Measurements from ENCODE around the gene RPGR. TPM values are rescaled to one million over a fixed set of nuclear protein-coding genes. Genes with fewer than 3 reads are reported as not detected.

The RPGR gene
- polyA plus RNA-seq, 1 donor (not counting 4 experiments of a cell fraction or from before 2014, with no cell fraction given), result 2.4 TPM

- no peaks in the 10 kb centered on the region for H3K27me3 ChIP-seq (ENCODE audit: control insufficient read depth, extremely low read depth, insufficient read depth, low read length)
- H3K4me1 ChIP-seq (ENCODE audit: control insufficient read depth, extremely low read depth, insufficient read depth, low read length), result no peaks in the 10 kb centered on the region
- no peaks in the 10 kb centered on the region for H4K20me1 ChIP-seq (ENCODE audit: control insufficient read depth, extremely low read depth, insufficient read depth, low read length)
- DNase-seq (ENCODE audit: low read depth, low spot score), result no peak
- H3K4me2 ChIP-seq (ENCODE audit: control insufficient read depth, extremely low read depth, insufficient read depth, low read depth, low read length), result no peak overlapping the region
- peak; percentile 9 for FAIRE-seq
- no peak overlapping the region for H3K9ac ChIP-seq (ENCODE audit: control insufficient read depth, extremely low read depth, insufficient read depth, low read length)
- H3K27ac ChIP-seq (ENCODE audit: control insufficient read depth, insufficient read depth, low read length), result no peak overlapping the region
- no peak overlapping the region for H3K4me3 ChIP-seq (ENCODE audit: control insufficient read depth in 2 of 3, extremely low read depth in 1 of 3, insufficient read depth in 2 of 3, low read depth in 1 of 3, low read length in 3 of 3)
- peak; percentile 42 to 60 (median 45) for TF ChIP-seq CTCF (optimal IDR thresholded peaks at IDR 0.05 in 1 of 3, IDR thresholded peaks at IDR 0.05 in 1 of 3, conservative IDR thresholded peaks at IDR 0.05 in 1 of 3; ENCODE audit: extremely low read depth in 1 of 3, insufficient read depth in 2 of 3, low read length in 3 of 3)
- no peak for TF ChIP-seq EZH2 (IDR thresholded peaks at IDR 0.05; ENCODE audit: low read length)
- H3K79me2 ChIP-seq (ENCODE audit: control insufficient read depth, insufficient read depth, low read length), result no peaks in the 10 kb centered on the region
- no peaks in the 10 kb centered on the region for H3K9me3 ChIP-seq (ENCODE audit: control insufficient read depth, low read depth, low read length)
- no peaks in the 10 kb centered on the region for H3K36me3 ChIP-seq (ENCODE audit: control insufficient read depth in 2 of 2, extremely low read depth in 1 of 2, insufficient read depth in 2 of 2, low read length in 2 of 2)
- no peak overlapping the region for H2AFZ ChIP-seq (ENCODE audit: control insufficient read depth, low read length)
- H3K9me1 ChIP-seq (ENCODE audit: control insufficient read depth, extremely low read depth, insufficient read depth, low read length), result no peaks in the 10 kb centered on the region
- dilution Hi-C loops (cut with MboI; ENCODE audit: extremely low pct_ligation_motif_present, low sequenced_read_pairs), result no loop called here
Observed at GRCh38 chrX:38375891-38376290, 48.6 kb upstream of the RPGR start.

- Histone ChIP-seq H4K20me1 (ENCODE audit: control insufficient read depth, extremely low read depth, insufficient read depth, low read length) (no peaks in the 10 kb centered on the region), H3K4me3 (ENCODE audit: control insufficient read depth in 2 of 3, extremely low read depth in 1 of 3, insufficient read depth in 2 of 3, low read depth in 1 of 3, low read length in 3 of 3) (no peak overlapping the region), H3K9me1 (ENCODE audit: control insufficient read depth, extremely low read depth, insufficient read depth, low read length) (no peaks in the 10 kb centered on the region), H3K9ac (ENCODE audit: control insufficient read depth, extremely low read depth, insufficient read depth, low read length) (no peak overlapping the region), H3K36me3 (ENCODE audit: control insufficient read depth in 2 of 2, extremely low read depth in 1 of 2, insufficient read depth in 2 of 2, low read length in 2 of 2) (no peaks in the 10 kb centered on the region), H2AFZ (ENCODE audit: control insufficient read depth, low read length) (no peak overlapping the region), H3K4me1 (ENCODE audit: control insufficient read depth, extremely low read depth, insufficient read depth, low read length) (no peaks in the 10 kb centered on the region), H3K4me2 (ENCODE audit: control insufficient read depth, extremely low read depth, insufficient read depth, low read depth, low read length) (no peak overlapping the region), H3K79me2 (ENCODE audit: control insufficient read depth, insufficient read depth, low read length) (no peaks in the 10 kb centered on the region), H3K27me3 (ENCODE audit: control insufficient read depth, extremely low read depth, insufficient read depth, low read length) (no peaks in the 10 kb centered on the region), H3K9me3 (ENCODE audit: control insufficient read depth, low read depth, low read length) (no peaks in the 10 kb centered on the region), H3K27ac (ENCODE audit: control insufficient read depth, insufficient read depth, low read length) (no peak overlapping the region)
- DNase-seq (ENCODE audit: low read depth, low spot score), result no peak
- no peak for TF ChIP-seq CTCF (optimal IDR thresholded peaks at IDR 0.05 in 1 of 3, IDR thresholded peaks at IDR 0.05 in 1 of 3, conservative IDR thresholded peaks at IDR 0.05 in 1 of 3; ENCODE audit: extremely low read depth in 1 of 3, insufficient read depth in 2 of 3, low read length in 3 of 3)
- TF ChIP-seq EZH2 (IDR thresholded peaks at IDR 0.05; ENCODE audit: low read length), result no peak
- FAIRE-seq, result no peak
- dilution Hi-C loops (cut with MboI; ENCODE audit: extremely low pct_ligation_motif_present, low sequenced_read_pairs), result no loop called here
Observed at GRCh38 chrX:38374431-38374830, 47.1 kb upstream of the RPGR start.

All from keratinocyte (primary cell).